Stimulated activated CD4-positive, alpha-beta T cell treated with anti-CD3 and anti-CD28 coated beads, Interleukin-1b, Interleukin-23, amount 100 ng/mL, for 4 hours (primary cell): ENCODE data around the gene RAPSN.

Source experiments
- DNase-seq, 2 donors: peaks; one replicate each; pipeline ENCODE4 v3.0.0-alpha.2; 2020; ENCODE audit warnings: low read depth in 2 of 2

RAPSN gene

DNA sequence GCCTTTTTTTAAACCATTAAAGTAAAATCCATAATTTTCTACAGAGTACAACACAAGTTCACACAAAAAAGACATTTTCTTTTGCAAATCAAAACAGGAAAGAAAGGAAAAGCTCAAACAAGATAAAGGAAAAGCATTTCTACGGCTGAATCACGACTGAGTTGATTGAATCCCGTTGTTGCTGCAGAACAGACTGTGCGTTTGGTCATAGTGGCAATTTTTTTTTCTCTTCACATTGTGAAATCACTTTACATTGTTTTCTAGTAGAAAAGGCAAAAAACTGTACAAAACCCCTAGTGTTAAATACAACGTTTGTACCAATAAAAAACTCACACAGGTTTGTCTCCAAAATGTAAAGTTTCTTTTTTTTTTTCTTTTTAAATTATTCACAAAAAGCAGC, 17.3 kb upstream of the RAPSN start:
- no peak for DNase-seq

DNA sequence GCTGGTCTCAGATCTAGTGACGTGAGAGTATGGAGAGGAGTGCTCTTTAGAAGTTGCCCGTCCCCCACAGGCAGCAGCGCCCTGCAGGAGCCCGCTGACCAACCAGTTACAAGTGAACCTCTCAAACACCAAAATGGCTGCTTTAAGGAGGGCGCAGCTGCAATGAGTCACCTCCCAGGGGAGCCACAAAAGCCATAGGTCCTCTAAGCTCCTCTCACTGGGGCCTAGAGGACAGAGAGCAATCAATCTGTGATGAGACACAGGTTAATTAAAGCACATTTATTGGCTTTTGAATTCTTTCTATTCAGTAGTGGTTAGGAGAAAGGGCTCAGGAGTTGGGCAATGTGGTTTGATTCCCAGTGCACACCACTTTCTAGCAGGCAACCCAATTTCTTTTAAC, 15.5 kb upstream of the RAPSN start:
- no peak for DNase-seq

DNA sequence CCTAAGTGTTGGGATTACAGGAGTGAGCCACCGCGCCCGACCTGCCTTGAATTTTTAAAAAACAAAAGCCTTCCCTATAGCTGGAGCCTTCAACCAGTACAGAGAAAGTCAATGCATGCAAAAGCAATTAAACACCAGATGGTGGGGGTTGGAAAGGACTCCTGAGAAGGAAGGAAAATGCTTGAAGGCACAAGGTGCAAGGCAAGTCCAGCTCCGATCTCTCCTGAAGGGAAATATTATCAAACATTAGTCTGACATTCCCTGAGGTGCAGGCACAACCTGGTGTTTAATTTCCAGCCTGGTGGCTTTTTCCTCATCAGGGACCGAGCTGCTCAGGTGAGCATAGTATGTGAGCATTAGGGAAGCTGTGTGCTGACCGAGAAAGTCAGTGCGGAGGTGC, 12.9 kb upstream of the RAPSN start:
- no peak for DNase-seq

DNA sequence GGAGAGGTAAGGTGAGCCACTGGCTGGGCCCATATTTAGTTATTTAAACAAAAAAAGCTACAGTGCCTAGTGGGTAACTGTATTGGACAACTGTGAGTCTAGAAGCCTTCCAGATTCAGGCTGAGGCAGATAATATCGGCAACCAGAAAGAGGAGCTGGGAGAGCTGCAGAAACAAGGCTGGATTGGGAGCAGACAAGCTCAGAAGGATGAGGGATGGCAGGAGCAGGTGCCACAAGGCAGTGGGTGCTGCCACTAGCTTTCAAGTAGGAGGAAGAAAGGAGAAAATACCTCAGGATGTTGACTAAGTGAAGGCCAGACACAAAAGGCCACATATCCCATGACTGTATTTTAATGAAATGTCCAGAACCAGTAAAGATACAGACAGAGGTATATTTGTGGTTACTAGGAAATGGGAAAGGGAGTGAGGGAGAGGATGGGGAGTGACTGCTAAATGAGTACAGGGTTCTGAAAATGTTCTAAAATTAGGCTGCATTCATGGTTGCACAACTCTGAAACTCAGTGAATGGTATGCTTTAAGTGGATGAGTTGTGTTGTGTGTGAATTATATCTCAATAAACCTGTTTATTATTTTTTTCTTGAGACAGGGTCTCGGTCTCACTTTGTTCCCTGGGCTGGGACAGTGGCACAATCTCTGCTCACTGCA, 11.8 kb upstream of the RAPSN start:
- DNase-seq: no peak

DNA sequence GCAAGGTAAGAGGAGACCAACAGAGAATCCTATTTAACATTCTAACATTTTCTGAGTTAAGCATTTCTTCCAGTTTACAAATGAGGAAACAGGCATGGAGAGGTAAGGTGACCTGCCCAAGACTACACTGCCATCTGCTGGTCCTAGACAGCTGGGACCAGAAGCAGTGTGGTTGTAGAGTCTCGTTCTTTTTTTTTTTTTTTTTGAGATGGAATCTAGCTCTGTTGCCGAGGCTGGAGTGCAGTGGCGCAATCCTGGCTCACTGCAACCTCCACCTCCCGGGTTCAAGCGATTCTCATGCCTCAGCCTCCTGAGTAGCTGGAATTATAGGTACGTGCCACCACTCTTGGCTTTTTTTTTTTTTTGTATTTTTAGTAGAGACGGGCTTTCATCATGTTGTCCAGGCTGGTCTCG, 5.3 kb upstream of the RAPSN start:
- peak; percentile 28 to 35 for DNase-seq

DNA sequence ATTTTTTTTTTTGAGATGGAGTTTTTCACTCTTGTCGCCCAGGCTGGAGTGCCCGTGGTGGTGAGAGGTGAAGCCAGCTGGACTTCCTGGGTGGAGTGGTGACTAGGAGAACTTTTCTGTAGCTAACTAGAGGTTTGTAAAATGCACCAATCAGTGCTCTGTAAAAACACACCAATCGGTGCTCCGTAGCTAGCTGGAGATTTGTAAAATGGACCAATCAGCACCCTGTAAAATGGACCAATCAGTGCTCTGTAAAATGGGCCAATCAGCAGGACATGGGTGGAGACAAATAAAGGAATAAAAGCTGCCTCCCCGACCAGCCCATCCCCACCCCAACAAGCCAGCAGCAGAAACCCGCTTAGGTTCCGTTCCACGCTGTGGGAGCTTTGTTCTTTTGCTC, 4.4 kb upstream of the RAPSN start:
- no peak for DNase-seq

DNA sequence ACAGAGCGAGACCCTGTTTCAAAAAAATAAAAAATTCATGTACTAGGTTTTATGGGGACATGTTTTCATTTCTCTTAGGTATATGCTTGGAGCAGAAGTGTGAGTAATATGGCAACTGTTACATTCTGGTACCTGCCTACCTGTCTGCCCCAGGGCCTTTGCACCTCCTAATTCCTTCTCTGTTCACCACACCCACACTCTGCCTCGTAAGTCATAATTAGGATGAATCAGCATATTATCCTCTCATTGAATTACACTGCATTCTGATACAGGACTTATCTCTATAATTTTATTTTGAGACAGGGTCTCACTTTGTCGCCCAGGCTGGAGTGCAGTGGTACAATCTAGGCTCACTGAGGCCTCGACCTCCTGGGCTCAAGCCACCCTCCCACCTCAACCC, 3.1 kb upstream of the RAPSN start:
- DNase-seq: no peak

DNA sequence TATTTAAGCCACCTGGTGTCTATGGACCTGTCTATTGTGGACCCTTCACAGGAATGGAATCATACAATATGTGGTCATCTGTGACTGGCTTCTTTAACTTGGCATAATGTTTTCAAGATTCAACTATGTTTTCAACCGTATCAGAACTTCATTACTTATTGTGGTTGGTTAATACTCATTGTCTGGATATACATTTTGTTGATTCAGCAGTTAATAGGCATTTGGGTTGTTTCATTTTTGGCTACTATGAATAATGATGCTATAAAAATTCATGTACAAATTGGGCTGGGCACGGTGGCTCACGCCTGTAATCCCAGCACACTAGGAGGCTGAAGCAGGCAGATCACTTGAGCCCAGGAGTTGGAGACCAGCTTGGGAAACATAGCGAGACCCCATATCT, 2.5 kb upstream of the RAPSN start:
- no peak for DNase-seq

DNA sequence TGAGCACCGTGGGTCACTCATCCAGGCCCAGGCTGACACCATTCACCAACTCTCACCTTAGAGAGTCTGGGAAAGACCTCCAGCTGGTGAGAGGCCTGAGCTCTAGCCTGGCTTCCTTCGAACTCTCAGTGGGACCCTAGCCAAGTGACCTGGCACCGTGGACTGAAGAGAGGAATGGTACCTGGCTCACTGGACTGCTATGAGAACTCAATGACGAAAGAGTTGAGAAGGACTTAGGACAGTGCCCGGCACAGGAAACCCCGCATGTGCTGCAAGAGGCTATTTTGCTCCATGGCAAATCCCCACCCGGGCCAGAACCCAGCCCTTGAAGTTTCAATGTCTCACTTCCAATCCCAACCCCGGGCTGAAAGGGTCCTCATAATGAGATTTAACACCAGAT, 605 bp upstream of the RAPSN start:
- no peak for DNase-seq

DNA sequence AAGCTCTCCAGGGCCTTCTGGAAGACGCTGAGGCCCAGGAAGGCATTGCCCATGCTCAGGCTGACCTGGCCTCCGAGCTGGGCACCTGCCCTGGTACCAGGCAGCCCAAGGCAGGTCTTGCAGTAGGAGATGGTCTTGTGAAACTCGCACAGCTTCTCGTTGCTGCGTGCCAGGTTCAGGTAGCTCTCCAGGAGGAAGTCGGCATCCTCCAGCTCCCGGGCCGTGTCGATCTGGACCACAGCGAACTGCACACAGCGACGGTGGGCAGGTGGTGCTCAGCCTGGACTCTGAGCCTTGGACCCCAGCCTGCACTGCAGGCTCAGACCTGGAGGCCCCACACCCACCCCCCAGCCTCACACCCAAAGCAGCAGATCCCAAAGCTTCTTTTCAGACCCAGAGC, 1.0 kb downstream of the RAPSN start:
- DNase-seq: no peak

DNA sequence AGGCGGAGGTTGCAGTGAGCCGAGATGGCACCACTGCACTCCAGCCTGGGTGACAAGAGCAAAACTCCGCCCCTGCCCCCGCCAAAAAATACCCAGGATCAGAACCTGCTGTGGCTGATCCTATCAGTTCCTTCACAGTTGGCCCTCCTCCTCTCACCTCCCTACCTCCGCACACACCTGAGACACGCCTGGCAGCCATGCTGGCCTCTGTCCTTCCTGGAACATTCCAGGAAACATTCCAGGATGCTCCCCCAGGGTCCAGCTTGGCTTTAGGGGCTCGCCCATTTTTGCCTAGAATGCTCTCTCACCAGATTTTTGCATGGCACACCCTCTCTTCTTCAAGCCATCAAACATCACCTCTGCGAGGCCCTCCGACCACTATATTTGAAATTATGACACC, 2.1 kb downstream of the RAPSN start:
- DNase-seq: no peak

DNA sequence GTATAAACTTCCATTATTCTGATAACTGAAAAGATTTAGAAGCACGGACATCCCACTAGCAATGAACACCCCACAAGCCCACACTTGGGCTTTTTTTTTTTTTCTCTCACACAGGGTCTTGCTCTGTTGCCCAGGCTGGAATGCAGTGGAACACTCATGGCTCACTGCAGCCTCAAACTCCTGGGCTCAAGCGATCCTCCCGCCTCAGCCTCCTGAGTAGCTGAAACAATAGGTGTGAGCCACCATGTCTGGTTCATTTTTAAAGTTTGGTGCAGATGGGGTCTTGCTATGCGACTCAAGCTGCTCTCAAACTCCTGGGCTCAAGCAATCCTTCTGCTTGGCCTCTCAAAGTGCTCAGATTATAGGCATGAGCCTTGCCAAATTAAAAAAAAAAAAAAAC, 3.1 kb downstream of the RAPSN start:
- no peak for DNase-seq

DNA sequence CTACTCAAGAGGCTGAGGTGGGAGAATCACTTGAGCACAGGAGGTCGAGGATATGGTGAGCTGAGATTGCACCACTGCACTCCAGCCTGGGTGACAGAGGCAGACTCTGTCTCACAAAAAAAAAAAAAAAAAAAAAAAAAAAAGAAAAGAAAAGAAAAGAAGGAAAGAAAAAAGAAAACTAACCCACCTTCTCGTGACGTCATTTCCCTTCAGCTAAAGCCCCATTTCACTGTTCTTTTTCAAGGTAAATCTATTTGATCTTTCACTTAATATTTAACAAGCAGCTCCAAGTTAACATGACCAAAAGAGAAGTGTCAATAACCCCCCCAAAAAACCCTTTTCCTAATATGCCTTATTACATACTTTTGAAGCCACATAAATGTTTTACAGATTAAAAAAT, 5.1 kb downstream of the RAPSN start:
- DNase-seq: no peak

DNA sequence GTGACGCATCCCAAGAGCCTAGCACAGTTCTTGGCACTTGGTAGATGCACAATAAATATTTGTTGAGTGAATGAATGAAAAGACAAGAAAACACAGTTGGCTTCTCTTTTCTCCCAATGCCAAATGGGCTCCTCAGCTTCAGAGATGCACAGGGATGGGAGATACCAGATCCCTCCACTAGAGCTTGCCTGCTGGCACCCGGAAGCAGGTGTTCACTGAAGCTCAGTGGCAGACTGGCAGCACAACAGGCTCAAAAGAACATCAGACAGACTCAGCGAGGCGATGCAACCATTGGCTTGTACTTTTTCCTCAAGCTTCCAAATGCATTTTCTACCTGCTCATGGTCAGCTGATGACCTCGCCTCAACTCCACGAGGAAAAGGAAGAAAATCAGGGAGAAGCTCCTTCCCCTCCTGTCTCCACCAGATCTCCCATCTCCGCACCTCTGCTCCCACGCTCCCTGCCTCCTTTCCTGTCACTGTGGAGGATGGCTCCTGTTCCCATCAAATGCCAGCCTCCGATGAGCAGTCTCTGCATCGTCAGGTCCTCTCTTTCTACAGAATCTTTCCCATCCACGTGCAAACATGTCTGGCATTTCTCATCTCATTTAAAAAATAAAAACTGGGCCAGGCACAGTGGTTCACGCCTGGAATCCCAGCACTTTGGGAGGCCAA, 5.8 kb downstream of the RAPSN start:
- no peak for DNase-seq

DNA sequence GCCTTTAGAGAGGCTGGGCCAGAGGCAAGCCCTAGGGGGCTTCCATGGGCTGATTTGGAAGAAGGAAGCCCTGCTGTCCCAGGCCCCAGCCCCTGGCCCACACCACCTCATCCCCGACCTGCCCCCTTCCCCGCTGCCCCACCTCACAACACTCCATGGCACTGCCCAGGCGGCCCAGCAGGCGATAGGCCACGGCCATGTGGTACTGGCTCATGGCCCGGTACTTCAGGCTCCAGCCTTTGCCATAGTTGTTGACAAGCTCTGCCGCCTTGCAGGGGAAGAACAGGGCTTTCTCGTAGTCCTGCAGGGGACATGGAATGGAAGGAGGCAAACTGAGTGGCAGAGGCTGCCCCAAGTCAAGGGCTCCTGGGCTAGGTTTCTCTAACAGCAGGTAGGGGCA, 6.4 kb downstream of the RAPSN start:
- DNase-seq: no peak

DNA sequence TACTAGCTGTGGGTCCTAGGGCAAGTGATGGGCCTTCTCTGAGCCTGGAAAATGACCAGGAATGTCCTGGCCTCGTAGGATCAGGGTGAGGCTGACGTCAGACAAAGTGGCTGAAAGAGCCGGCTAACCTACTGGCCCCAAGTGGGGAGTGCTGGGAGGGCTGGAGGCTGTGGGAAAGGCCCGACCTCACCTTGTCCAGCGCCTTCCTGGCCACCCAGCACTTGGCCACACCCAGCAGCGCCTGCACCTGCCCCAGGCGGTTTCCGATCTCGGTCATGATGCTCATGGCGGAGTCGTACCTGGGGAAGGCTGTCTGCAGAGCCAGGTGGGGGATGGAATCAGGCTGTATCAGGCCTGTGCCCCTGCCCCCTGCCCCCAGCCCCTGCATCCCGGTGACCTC, 7.5 kb downstream of the RAPSN start:
- no peak for DNase-seq

DNA sequence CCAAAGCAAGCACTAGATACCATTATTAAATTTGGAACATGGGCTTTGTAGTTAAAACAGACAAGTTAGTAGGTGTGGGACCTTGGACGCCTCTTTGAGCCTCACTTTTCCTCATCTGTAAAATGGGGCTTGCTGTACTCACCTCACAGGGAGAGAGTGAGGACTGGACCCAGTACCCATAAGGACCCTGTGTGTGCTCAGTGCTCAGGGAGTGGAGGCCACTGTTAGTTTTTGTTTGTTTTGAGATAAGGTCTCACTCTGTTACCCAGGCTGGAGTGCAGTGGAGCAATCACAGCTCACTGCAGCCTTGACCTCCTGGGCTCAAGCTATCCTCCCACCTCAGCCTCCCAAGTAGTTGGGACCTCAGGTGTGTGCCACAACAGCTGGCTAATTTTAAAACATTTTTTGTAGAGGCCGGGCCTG, 8.9 kb downstream of the RAPSN start:
- no peak for DNase-seq

DNA sequence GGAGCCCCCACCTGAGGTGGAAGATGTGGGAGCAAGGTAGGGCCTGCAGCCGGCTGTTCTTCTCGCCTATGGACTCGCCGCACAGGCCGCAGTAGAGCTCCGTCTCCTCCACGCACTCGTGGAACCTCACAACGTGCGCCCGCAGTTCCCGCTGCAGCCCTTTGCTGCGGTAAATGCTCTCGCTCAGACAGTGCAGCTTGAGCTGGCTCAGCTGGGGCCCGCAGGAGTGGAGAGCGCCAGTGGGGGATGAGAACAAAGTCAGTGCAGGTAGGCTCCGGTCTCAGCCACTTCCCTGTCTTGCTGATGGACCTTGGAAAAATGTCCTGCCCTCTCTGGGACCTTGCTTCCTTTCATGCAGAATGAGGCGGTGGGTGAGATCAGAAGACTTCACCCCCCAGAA, 10.2 kb downstream of the RAPSN start:
- DNase-seq: no peak

DNA sequence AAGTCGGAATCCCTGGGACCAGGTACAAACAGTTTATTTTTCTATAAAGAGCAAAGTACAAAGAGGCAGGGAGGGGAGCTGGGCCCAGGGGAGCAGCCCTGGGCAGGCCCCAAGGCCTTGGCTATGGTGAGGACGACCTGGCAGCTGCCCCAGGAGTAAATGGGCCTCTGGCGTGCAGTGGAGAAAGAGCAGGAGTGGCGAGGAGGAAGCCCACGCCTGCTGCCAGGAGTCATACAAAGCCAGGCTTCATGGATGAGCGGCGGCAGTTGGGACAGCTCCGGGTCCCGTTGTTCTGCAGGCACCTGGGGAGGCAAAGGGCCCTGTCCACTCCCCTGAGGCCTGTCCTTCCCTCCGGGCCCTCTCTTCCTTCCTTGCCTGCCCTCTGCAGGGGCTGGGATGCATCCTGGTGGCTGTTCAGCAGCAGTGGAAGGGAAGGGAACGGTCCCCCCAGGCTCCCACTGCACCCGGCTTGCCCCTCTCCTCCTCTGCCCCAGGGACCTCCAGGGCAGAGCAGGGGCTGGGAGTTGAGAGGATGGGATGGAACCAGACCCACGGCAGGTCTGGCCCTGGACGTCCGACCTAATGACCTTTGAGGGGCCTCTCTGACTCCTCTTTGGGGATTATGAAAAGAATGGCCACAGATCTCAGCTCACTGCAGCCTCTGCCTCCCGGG, 11.1 kb downstream of the RAPSN start:
- DNase-seq: no peak

DNA sequence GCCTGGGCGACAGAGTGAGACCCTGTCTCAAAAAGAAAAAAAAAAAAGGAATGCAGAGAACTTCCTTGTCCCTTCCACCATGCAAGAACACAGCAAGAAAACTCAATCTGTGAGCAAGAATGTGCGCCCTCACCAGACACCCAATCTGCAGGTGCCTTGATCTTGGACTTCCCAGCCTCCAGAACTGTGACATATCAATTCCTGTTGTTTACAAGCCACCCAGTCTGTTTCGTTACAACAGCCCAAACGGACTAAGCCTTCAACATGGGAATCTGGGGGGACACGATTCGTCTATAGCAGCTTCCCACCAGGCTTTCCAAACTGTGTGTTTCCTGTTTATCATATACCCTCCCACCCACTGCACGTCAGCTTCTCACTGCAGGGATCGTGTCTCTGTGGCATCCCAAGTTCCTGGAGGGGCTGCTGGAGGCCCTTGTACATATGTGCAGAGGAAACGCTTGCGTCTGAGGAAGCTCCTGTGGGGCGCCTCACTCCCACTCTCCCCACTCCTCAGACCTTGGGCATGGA, 11.7 kb downstream of the RAPSN start:
- no peak for DNase-seq

DNA sequence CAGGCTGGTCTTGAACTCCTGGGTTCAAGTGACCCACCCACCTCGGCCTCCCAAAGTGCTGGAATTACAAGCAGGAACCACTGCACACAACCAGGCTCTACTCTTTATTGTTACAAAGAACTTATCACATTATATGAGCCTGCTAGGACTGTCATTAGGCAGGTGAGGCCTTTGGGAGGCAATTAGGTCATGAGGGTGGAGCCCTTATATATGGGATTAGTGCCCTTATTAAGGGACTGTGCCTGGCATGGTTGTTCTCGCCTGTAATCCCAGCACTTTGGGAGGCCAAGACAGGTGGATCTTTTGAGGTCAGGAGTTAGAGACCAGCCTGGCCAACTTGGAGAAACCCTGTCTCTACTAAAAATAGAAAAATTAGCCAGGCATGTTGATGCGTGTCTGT, 12.2 kb downstream of the RAPSN start:
- DNase-seq: no peak

DNA sequence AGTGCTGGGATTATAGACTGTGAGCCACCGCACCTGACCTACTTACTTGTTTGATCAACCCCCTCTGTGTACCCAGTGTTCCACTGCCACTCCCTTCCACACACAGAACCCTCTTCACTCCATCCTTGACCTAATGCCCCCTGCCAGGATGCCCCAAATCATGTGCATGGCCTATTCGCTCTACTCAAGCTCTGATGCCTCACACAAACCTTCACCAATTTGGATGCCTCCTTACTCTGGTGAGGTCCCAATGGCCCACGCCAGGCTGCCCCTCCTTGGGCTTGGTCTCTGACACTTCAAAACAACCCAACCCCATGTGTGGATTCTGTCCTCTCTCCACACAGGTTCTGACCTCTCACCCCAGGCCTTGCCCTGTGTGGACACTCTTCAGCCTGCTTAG, 13.2 kb downstream of the RAPSN start:
- no peak for DNase-seq
